PFSK-1 (cell line): ENCODE results near the gene SUSD6.

Experiments
- FOXP2 ChIP-seq: optimal IDR thresholded peaks from 2 replicates; pipeline ENCODE3; 2011; ENCODE audit warnings: borderline replicate concordance, control low read depth, inconsistent platforms; ENCODE audit not compliant: insufficient read depth; ENCODE audit errors: extremely low read length, extremely low read depth
- POLR2AphosphoS5 ChIP-seq: IDR thresholded peaks from 2 replicates; pipeline ENCODE4 v1.6.1; 2012; ENCODE audit warnings: low read depth, mild to moderate bottlenecking, control low read depth, low read length, moderate library complexity
- TAF1 ChIP-seq: IDR thresholded peaks from 2 replicates; pipeline ENCODE4 v1.6.1; 2012; ENCODE audit warnings: low read length, control low read depth, borderline replicate concordance; ENCODE audit not compliant: insufficient read depth
- TF ChIP-seq, protein P1 (sequence below), 2 experiments: IDR thresholded peaks; 2 replicates each; pipeline versions ENCODE4 v1.6.1 to v1.8.0; 2011 to 2012; ENCODE audit warnings: low read depth in 2 of 2, low read length in 2 of 2, control low read depth in 1 of 2, inconsistent platforms in 1 of 2, mild to moderate bottlenecking in 1 of 2, moderate library complexity in 1 of 2; ENCODE audit not compliant: insufficient read depth in 1 of 2

DNA sequence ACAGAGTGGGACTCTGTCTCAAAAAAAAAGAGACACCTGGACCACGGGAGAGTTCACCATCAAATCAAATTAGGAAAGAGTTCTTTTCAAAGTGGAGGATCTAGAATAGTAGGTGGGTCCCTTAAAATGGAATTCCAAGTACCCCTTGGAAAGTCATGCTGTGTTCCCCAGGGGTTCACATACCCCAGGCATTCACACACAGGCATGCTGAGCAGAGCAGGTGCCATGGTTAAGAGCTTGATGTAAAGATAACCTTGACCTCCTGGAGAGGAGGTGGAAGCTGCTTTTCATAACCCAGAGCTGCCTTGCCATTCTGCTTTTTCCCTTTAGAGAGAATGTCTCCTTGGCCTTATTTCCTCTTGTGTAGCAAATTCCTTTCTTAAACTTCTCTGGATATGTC lies 141.4 kb downstream of the SUSD6 start:
- TF ChIP-seq, protein P1, sequence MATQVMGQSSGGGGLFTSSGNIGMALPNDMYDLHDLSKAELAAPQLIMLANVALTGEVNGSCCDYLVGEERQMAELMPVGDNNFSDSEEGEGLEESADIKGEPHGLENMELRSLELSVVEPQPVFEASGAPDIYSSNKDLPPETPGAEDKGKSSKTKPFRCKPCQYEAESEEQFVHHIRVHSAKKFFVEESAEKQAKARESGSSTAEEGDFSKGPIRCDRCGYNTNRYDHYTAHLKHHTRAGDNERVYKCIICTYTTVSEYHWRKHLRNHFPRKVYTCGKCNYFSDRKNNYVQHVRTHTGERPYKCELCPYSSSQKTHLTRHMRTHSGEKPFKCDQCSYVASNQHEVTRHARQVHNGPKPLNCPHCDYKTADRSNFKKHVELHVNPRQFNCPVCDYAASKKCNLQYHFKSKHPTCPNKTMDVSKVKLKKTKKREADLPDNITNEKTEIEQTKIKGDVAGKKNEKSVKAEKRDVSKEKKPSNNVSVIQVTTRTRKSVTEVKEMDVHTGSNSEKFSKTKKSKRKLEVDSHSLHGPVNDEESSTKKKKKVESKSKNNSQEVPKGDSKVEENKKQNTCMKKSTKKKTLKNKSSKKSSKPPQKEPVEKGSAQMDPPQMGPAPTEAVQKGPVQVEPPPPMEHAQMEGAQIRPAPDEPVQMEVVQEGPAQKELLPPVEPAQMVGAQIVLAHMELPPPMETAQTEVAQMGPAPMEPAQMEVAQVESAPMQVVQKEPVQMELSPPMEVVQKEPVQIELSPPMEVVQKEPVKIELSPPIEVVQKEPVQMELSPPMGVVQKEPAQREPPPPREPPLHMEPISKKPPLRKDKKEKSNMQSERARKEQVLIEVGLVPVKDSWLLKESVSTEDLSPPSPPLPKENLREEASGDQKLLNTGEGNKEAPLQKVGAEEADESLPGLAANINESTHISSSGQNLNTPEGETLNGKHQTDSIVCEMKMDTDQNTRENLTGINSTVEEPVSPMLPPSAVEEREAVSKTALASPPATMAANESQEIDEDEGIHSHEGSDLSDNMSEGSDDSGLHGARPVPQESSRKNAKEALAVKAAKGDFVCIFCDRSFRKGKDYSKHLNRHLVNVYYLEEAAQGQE (IDR thresholded peaks at IDR 0.05; ENCODE audit: insufficient read depth in 1 of 2, low read depth in 2 of 2, low read length in 2 of 2), result no peak
- TF ChIP-seq POLR2AphosphoS5 (no peak), FOXP2 (no peak), TAF1 (no peak)
